RPMI7951 (cell line): Measurements from ENCODE around the gene NFYB. TPM values are rescaled to one million over a fixed set of nuclear protein-coding genes. Genes with fewer than 3 reads are reported as not detected.
A peak's percentile ranks its signal among the peaks of the same experiment; 100 is the strongest.
"Not testable (repeated sequence)": the region's sequence is repeated elsewhere in the genome, so short reads cannot be mapped to it uniquely, and the experiment has no call there.

ENCODE experiments used
- DNase-seq: peaks from one replicate; pipeline ENCODE4 v3.0.0-alpha.2; 2012; ENCODE audit warnings: low read depth
- total RNA-seq: library from RNA; depleted of rRNA; stranded (reverse); fragments of >200 nt; shearing (Covaris generic); gene quantifications from 2 replicates; pipeline ENCODE4 v1.2.3, GENCODE V29; 2014

The NFYB gene
- total RNA-seq, 1 experiment from 2014 or later: 21.6 TPM

GRCh38 chr12:104163028-104163427 is 25.0 kb upstream of the NFYB start:
- DNase-seq: not testable (repeated sequence)

GRCh38 chr12:104155711-104156555 is 17.9 kb upstream of the NFYB start:
- no peak for DNase-seq

GRCh38 chr12:104154806-104155205 is 16.8 kb upstream of the NFYB start:
- DNase-seq: no peak

- no peak for DNase-seq
Observed at GRCh38 chr12:104154286-104154685, 16.3 kb upstream of the NFYB start.

GRCh38 chr12:104152685-104153241 is 14.8 kb upstream of the NFYB start:
- no peak for DNase-seq

GRCh38 chr12:104150416-104150815 is 12.4 kb upstream of the NFYB start:
- DNase-seq: no peak

- no peak for DNase-seq
Observed at GRCh38 chr12:104147346-104147745, 9.3 kb upstream of the NFYB start.

GRCh38 chr12:104143918-104144317 is 5.9 kb upstream of the NFYB start:
- DNase-seq: no peak

GRCh38 chr12:104143002-104143401 is 5.0 kb upstream of the NFYB start:
- DNase-seq: no peak

- DNase-seq: no peak
Observed at GRCh38 chr12:104142543-104142942, 4.5 kb upstream of the NFYB start.

- DNase-seq: no peak
Observed at GRCh38 chr12:104138797-104139152, 765 bp upstream of the NFYB start.

- DNase-seq: peak; percentile 86
Observed at GRCh38 chr12:104137001-104137901, 759 bp downstream of the NFYB start.

- DNase-seq: no peak
Observed at GRCh38 chr12:104136577-104136976, 1.4 kb downstream of the NFYB start.

GRCh38 chr12:104134882-104135281 is 3.1 kb downstream of the NFYB start:
- no peak for DNase-seq

GRCh38 chr12:104133866-104134265 is 4.1 kb downstream of the NFYB start:
- DNase-seq: no peak

- DNase-seq: no peak
Observed at GRCh38 chr12:104133321-104133720, 4.7 kb downstream of the NFYB start.

GRCh38 chr12:104132351-104132956 is 5.6 kb downstream of the NFYB start:
- DNase-seq: no peak

- DNase-seq: no peak
Observed at GRCh38 chr12:104131609-104132008, 6.4 kb downstream of the NFYB start.

GRCh38 chr12:104130760-104131159 is 7.2 kb downstream of the NFYB start:
- no peak for DNase-seq

- DNase-seq: no peak
Observed at GRCh38 chr12:104126548-104126947, 11.5 kb downstream of the NFYB start.

- DNase-seq: no peak
Observed at GRCh38 chr12:104122298-104122697, 15.7 kb downstream of the NFYB start.

- peak; percentile 46 for DNase-seq
Observed at GRCh38 chr12:104121001-104121400, 17.0 kb downstream of the NFYB start.
